Stimulated activated naive CD8-positive, alpha-beta T cell treated with anti-CD3 and anti-CD28 coated beads, Interleukin-15, Interleukin-2, amounts not matched to agents 100 U/mL and 50 U/mL, for 24 hours (primary cell): Measurements from ENCODE around the gene TMEM44.

Experiments used
- ATAC-seq: fragments of 150-1000 bp; cut with Tn5 transposase; one replicate; pipeline ENCODE4 v1.10.0; 2021
- DNase-seq: peaks from one replicate; pipeline ENCODE4 v3.0.0; 2021

Gene TMEM44

GRCh38 chr3:194579091-194579606 is 54.1 kb downstream of the TMEM44 start:
- ATAC-seq (no peak), DNase-seq (no peak)

- ATAC-seq = peak; percentile 87
Observed at GRCh38 chr3:194577986-194578905, 55.0 kb downstream of the TMEM44 start.

DNA sequence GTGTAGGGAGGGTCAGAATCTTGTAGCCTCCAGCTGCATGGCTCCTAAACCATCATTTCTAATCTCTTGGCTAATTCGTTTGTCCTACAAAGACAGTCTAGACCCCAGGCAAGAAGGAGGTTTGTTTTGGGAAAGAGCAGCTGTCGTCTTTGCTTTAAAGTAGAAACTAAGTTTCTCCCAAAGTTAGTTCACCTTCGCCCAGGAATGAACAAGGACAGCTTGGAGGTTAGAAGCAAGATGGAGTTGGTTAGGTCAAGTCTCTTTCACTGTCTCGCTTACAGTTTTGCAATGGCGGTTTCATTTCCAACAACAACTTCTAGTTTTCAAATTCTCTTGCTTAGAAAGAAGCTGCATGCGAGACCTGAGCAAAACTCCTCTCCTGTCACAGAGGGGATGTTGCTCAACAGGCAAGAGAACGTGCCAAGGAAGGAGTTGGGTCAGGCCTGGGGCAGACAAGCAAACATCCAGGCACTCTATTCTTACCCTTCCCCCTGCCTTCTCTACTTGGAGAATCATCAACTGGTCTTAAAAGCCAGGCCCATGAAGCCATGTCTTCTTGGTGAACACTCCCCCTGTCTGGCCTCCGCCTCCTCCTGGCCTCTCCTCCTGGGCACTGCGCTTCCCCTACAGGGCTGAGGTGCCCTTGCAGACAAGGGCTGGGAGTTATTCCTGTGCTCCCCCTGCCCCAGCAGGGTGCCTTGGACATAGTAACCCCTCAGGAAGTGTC is 57.6 kb downstream of the TMEM44 start:
- no peak for DNase-seq
- no peak for ATAC-seq

More at GRCh38 chr3:194577986-194578905, 55.0 kb downstream of the TMEM44 start:
- DNase-seq = peak; percentile 59

GRCh38 chr3:194574639-194575483 is 58.4 kb downstream of the TMEM44 start:
- no peak for DNase-seq
- no peak for ATAC-seq

- DNase-seq (peak; percentile 32), ATAC-seq (peak; percentile 69)
Observed at GRCh38 chr3:194573680-194574437, 59.4 kb downstream of the TMEM44 start.

GRCh38 chr3:194572944-194573491 is 60.2 kb downstream of the TMEM44 start:
- ATAC-seq = no peak
- DNase-seq = no peak

DNA sequence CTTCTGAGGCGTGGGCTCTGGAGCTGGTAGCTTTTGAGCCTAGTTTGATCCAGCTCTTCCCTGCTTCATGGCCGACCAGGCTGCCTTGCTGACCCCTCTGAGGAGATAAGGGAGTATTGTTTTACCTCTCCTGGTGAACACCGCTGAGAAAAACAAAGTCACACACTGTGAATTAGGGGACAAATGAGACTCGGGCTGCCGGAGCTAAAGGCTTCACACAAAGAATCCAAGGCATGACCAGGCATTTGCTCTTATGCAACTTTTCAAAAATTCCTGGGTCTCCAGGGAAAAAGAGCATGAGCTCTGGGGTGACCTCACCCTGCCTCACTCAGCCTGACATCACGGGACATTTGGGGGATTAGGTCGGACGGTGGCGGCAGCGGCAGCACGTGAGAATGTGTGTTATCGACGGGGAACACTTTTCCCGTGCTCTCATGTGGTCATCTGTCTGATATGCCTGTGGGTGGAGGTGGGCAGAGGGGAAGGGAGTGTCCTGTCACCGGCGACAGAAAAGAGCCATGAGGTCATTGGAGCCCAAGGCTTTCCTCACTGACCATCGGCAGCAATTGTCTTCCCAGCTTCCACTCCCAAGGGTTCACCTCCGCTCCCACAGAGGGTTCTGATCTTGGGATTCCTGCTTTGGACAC is 61.0 kb downstream of the TMEM44 start:
- no peak for DNase-seq

DNA sequence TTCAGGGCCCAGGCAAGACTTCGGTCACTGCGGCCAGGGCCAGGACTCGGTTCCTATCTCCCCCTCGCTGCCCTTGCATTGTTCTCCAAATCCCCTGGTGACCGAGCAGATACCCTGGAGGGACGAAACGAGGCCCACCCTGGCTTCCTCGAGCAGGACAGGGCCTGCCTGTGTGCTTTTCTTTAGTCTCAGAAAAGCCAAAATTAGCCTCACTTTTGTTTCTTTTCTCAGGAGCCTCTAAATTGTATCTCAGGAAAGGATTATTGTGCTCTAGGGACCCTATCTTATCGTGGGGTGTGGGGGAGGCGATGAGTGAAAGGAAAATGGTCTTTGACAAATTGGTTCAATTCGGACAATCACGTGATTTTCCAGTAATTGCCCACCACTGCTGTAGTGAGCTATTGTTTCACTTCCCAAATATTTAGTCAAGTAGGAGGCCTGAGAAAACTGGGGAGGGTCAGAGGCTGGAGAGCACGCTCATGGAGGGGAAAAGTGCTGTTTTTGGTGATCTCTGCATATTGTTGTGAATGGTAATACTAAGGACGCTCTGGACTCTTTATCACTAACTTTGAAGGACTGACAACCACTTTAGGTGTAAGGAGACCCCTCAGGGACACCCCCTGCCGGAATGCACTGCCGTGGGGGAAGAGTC is 61.6 kb downstream of the TMEM44 start:
- no peak for DNase-seq
- ATAC-seq = no peak

More for the DNA sequence above, 61.0 kb downstream of the TMEM44 start:
- no peak for ATAC-seq

DNA sequence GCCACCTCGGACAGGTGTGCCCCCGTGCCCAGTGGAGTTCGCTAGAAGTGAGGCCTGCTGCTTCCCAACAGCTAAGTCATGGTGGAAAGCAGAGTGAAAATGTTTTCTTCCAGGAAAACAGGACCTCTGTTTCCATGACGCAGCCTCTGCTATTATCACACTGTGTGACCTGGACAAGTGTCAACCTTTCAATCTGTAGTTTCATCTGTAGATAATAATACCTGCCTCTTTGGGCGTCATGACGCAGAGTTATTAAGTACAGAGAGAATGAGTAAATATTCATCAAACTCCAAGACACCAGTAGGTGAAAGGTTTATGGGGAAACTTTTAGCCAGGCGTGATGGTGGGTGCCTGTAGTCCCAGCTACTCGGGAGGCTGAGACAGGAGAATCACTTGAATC is 62.3 kb downstream of the TMEM44 start:
- ATAC-seq (no peak), DNase-seq (no peak)

DNA sequence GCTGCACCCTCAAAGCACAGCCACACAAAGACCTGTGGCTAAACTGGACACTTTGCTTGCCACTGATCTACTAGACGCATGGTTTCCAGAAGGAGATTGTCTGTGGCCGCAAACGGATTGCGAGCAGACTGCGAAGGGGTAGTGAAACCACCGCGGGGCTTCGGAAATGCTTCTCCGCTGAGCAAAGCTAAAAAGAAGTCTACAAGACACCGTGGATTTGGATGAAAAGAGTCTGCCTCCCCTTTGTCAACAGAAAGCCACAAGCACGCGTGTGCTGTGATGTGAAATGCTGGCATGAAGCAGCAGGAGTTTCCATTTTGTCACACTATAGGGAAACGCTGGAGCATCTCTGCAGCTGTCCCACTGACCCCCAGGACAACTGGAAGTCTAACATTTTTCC is 63.0 kb downstream of the TMEM44 start:
- DNase-seq (no peak), ATAC-seq (no peak)

- ATAC-seq (no peak), DNase-seq (no peak)
Observed at GRCh38 chr3:194569252-194569651, 64.0 kb downstream of the TMEM44 start.

GRCh38 chr3:194565597-194566190 is 67.5 kb downstream of the TMEM44 start:
- no peak for ATAC-seq
- no peak for DNase-seq

GRCh38 chr3:194562986-194563385 is 70.2 kb downstream of the TMEM44 start:
- DNase-seq (no peak), ATAC-seq (peak; percentile 20)

GRCh38 chr3:194561306-194561974 is 71.8 kb downstream of the TMEM44 start:
- ATAC-seq (peak; percentile 44), DNase-seq (no peak)

GRCh38 chr3:194560047-194560446 is 73.2 kb downstream of the TMEM44 start:
- DNase-seq (no peak), ATAC-seq (no peak)

GRCh38 chr3:194559530-194559929 is 73.7 kb downstream of the TMEM44 start:
- ATAC-seq (no peak), DNase-seq (no peak)

DNA sequence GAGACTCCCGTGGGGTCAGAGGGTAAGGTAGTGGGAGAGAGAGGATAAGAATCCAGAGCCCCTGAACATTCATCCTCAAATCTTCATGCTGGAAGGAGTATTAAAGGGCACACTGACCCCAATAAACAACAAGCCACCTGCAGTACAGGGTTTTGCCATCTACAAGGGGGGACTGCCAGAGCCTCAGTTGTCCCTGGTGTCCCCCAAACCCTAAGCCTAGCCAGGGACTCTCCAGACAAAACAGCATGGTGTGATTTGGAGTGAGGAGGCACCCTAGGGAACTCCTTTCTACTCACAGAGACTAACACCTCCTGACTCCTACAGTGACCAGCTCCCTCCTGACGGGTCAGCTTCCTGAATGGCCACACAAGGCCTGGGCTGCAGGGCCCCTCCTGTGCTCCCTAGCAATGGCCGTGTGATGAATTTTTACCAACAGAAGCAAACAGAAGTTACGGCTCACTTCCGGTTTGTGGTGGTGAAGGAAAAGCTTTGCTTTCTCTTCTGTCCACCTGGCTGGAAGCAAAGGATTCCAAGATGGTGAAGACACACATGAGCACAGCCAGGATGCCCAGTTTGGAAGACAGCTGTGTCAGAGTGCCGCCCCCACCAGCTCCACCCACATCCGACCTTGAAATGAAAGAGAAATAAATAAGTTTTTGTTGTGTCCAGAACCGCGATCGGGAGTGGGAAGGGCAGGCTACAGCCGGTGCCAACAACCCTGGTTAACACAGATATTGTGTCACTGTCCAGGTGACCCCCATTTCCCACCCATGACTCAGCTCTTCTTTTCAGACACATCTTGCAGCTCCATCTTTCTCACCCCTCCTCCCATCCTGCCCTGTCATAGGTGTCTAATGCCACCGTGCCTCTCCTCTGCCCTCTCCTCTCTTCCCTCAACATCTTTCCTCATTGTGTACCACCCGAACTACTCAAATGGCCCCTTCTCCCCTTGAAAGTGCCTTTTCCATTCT is 76.8 kb downstream of the TMEM44 start:
- ATAC-seq (peak; percentile 45), DNase-seq (no peak)
